DOHH2 (cell line): ENCODE results near the gene EPG5.

ENCODE experiments used
- EZH2phosphoT487 ChIP-seq: fragments of 200-600 bp; sonication (generic); IDR thresholded peaks from 2 replicates; pipeline ENCODE4 v1.6.1; 2017; ENCODE audit warnings: borderline replicate concordance, mild to moderate bottlenecking, antibody characterized with exemption, low read length, moderate library complexity, mixed read lengths
- TF ChIP-seq, protein P1 (sequence below): fragments of 200-600 bp; sonication (generic); IDR thresholded peaks from one replicate; pipeline ENCODE4 v1.5.1; 2014; ENCODE audit warnings: antibody characterized with exemption, mild to moderate bottlenecking, low read depth, low read length; ENCODE audit not compliant: poor library complexity, severe bottlenecking

DNA sequence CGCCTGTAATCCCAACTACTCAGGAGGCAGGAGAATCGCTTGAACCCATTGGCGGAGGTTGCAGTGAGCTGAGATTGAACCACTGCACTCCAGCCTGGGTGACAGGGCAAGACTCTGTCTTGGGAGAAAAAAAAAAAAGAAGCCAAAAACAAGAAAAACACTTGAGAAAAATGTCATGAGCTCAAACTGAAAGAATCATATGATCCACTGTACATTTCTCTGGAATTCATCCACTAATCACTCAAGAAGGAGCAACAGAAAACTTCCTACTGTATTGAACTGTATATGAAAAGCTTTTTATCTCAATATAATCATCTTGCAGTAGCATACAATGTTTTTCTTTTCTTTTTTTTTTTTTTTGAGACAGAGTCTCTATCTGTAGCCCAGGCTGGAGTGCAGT, 40.4 kb downstream of the EPG5 start:
- TF ChIP-seq, protein P1, sequence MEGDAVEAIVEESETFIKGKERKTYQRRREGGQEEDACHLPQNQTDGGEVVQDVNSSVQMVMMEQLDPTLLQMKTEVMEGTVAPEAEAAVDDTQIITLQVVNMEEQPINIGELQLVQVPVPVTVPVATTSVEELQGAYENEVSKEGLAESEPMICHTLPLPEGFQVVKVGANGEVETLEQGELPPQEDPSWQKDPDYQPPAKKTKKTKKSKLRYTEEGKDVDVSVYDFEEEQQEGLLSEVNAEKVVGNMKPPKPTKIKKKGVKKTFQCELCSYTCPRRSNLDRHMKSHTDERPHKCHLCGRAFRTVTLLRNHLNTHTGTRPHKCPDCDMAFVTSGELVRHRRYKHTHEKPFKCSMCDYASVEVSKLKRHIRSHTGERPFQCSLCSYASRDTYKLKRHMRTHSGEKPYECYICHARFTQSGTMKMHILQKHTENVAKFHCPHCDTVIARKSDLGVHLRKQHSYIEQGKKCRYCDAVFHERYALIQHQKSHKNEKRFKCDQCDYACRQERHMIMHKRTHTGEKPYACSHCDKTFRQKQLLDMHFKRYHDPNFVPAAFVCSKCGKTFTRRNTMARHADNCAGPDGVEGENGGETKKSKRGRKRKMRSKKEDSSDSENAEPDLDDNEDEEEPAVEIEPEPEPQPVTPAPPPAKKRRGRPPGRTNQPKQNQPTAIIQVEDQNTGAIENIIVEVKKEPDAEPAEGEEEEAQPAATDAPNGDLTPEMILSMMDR: no peak
- TF ChIP-seq EZH2phosphoT487: no peak
